HG03460 (cell line): Measurements from ENCODE around the gene TRABD.

Experiments used
- ATAC-seq: cut with Tn5 transposase; IDR thresholded peaks from one replicate; pipeline ENCODE4 v1.9.1; 2021; ENCODE audit not compliant: unreplicated experiment

Gene TRABD

GRCh38 chr22:50184902-50185374 lies 775 bp upstream of the TRABD start:
- no peak for ATAC-seq

DNA sequence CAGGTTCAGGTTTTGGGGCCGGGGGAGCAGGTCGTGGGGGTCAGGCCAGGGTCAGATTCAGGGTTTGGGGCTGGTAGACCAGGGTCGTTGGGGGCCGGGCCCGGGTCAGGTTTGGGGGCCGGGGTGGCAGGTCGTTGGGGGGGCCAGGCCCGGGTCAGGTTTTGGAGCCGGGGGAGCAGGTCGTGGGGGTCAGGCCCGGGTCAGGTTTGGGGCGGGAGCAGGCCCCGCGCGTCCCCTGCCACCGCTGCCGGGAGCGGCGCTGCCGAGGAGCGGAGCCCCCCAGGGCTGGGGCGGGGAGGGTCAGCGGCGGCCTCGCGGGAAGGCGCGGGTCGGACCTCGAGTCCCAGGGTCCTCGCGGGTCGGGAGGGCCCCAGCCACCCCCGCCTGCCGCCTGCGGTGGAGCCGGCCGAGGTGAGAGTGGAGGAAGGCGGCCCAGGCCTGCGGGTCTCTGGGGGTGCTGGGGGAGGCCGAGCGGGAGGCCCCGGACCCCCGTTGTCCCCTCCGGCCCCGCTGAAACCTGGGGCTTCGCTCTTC lies 535 bp downstream of the TRABD start:
- ATAC-seq: no peak

DNA sequence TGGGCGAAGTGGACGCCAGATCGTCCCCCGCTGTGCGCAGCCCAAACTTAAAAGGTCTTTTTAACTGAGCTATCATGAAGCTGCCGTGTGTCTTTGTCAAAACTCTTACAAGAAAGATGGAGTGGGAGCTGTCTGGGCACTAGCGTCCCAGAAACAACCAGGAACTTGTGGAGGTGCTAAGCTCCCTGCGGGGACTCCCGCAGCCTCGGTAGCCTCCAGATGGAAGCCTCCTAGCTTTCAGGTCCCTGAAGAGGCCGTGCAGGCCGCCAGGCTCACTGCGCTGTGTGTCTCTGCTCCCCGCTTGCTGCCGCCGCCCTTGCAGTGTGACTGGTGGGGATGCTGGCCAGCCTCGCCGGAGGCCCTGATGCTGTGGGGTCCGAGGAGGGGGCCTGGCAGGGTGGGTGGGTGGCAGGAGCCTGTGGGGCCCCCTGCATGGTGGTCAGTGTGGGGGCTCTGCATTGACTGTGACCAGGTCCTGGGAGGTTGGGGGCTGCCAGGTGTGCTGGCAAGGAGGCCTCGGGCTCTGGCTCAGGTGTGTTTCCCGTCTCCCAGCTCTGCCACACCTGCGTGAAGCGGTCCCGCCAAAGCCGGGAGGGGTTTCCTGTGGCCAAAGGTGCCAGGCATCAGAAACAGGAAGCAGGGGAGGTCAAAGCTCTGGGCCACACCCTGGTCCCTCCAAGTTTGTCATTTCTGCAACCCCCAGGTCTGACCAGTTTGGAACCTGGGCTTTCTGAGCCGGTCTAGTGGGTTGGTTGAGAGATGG lies 1.2 kb downstream of the TRABD start:
- ATAC-seq: no peak

DNA sequence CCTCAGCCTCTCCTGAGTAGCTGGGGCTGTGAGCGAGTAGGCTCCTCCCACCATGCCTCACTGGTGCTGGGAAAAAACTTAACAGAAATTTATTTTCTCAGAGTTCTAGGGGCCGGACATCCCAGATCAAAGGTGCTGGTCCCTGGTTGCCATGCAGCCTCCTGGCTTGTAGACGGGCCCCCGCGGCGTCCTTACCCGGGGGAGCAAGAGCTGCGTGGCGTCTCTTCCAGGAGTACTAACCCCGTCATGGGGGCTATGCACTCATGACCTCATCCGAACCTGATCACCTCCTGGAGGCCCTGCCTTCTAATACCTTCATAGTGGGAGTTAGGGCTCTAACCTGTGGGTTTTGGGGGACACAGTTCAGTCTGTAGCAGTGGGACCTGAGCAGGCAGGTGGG lies 2.6 kb downstream of the TRABD start:
- ATAC-seq: no peak

DNA sequence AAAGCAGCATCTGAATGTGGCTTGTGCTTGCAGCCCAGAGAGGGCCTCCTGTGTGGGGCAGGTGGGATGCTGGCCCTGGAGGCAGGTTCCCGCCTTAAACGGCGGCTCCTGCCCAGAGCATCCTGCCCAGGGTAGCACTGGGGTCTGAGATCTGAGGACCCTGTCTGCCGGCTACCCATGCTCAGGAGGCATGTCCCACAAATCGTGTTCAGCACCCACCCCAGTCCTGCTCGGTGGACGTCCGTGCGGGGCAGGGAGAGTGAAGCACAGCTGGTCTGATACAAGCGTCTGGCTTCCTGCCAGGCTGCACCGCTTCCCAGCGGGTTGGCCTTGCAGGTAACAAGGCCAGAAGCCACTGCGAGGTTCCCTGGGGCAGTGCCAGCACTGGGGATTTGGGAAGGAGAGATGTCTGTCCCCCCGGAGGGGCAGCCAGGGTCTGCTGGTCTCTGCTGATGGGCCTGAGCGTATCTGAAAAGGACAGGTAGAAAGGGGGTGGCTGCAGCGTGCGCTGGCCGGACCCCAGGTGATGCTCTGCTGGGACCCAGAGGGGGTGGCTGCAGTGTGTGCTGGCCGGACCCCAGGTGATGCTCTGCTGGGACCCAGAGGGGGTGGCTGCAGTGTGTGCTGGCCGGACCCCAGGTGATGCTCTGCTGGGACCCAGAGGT lies 3.6 kb downstream of the TRABD start:
- no peak for ATAC-seq

GRCh38 chr22:50189849-50190181 lies 4.1 kb downstream of the TRABD start:
- no peak for ATAC-seq

DNA sequence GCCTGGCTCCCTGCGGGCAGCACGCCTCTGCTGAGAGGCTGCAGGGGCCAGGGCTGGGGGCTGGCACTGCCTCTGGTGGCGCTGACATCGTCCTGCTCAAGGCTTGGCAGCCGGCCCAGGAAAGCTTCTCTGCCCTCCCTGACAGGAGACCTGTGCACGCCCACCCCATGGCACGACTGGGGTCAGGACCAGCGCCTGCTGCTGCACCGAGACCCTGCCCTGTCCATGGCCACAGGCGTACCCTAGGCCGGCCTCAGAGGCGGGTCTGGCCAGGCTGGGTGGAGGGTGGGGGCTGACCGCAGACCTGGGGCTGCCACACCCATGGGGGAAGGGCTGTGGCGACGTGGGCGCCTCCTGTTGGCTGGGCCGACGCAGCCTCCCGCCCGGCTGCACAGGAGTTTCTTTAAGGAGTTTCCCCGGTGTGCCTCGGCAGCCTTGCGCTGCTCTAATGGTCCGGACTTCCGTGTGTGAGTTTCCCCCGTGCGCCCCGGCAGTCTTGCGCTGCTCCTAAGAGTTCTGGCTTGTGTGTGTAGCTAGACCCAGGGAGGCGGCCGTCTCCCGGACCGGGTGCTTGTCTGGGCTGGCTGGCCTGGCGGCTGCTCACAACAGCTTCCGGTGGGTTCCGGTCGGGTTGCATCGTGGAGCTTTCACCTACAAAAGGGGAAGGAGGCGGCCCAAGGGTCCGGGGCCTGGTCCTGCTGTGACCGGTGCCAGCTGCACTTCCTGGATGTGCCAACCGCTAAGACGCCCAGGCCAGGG lies 4.6 kb downstream of the TRABD start:
- peak; percentile 34 for ATAC-seq

GRCh38 chr22:50190941-50191741 lies 5.4 kb downstream of the TRABD start:
- peak; percentile 29 for ATAC-seq

DNA sequence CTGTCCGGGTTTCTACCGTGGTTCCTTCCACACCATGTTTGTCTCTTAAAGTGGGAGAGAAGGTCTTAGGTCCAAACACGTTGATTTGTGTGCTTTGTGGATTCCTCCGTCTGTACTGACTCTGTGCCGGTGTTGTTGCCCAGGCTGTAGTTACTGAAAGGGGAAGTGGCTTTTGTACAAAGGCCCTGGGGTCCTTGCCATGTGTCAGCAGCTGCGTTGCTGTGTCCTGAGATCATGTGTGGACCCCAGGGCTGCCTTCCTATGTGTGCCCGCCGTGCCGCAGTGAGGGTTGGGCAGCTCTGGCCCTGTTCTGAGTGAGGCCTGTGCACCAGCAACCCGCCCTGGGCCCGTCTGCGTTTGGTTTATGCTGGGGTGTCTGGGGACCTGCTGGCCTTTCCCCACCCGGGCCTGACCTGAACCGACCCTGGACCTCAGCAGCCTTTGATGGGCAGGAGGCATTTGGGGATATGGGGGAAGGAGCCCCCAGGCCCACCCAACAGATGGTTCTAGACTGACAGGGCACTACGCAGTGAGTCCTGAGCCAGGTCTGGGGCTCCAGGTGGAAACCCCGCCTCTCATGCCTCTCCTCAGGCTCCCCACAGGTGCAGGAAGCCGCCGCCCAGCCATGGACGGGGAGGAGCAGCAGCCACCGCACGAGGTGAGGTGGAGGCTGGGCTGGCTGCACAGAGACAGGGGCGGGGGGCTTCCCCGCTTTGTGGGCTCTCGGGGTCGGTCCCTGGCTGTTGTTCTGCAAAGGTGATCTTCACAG lies 6.9 kb downstream of the TRABD start:
- ATAC-seq: no peak

DNA sequence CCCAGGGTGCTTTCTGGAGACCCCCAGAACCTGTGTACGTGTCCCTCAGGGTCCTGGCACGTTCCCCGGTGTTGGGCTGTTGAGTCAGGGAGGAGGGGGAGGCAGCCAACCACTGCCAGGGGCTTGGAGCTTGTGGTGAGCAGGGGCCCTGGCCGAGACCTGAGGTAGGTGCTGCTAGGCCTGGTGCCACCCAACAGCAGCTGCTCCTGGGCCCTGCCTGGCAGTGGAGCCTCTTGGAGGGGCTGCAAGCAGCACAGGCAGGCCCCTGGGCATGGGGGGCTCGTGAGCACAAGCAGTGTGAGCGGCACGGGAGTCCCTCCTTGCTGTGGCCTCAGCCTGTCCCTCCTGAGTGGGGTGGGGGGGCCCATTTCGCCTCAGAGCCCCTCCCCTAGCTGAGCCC lies 7.9 kb downstream of the TRABD start:
- no peak for ATAC-seq

GRCh38 chr22:50194037-50194805 lies 8.5 kb downstream of the TRABD start:
- ATAC-seq: no peak

DNA sequence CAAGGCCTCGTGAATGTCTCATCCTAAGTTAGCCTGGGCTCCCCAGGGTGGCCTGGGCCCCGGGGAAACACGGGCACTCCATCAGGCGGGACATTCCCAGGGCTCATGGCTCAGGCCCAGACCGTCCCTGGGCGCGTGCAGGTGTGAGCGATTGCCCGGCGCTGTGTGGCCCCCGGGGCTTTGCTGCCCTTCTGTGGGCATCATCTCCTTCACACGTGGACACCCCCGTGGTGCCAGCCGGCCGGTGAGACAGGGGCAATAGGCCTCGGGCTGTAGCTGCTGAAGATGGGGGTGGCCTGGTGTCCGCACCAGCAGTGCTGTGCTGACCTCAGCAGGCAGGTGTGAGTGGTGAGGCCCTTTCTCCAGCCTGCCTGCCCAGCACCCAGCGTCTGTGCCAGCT lies 10.5 kb downstream of the TRABD start:
- no peak for ATAC-seq

GRCh38 chr22:50197000-50197800 lies 11.5 kb downstream of the TRABD start:
- ATAC-seq: no peak

GRCh38 chr22:50197856-50198623 lies 12.3 kb downstream of the TRABD start:
- ATAC-seq: no peak

DNA sequence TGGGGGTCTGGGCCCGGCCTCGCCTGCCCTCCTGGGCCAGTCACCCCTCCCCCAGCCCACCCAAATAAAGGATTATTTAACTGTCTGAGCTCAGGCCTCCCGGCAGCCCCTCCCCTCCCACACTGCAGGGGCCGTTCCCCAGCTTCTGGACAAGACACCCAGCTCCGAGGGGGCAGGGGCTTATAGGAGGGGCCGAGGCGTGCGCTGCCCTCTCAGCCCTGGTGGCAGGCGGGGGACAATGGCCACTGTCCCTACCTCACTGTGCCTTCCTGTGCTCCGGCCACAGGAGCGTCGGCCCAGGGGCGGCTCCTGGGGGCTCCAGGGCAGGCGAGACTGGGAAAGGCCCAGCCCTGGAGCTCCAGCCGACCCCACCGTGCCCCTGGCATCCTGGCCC lies 12.9 kb downstream of the TRABD start:
- no peak for ATAC-seq

- ATAC-seq: no peak
Measured at GRCh38 chr22:50199251-50199721, 13.6 kb downstream of the TRABD start.

DNA sequence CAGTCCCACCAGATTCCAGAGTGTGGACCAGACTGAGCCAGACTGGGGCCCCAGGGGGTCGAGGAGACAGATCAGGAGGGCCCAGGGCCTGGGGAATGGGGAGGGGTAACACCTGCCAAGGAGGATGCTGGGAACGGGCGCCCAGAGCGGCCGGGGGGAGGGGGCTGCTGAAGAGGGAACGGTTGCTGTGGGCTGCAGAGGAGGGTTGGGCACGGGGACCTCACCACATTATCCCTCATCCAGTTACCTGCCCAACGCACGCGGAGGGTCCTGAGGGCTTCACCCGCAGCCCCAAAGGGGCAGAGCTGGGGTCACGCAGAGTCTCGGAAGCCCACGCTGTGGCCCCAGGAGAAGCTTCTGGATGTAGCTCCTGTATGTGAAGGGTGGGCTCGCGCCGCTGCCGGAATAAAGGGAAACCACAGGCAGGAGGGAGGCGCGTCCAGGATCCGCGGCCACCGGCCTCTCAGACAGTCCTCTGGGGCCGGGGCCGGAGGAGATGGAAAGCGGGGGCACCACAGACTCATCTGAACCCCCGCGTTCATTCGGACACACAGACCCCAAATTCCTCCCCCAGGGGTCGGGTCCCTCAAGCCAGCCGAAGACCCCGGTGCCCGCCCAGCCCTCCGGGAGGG lies 14.2 kb downstream of the TRABD start:
- no peak for ATAC-seq
